GM12874 (cell line): Measurements from ENCODE around the gene CREB5.

Experiments used
- CTCF ChIP-seq: IDR thresholded peaks from 2 replicates; pipeline ENCODE4 v1.5.1; 2011; ENCODE audit warnings: low read depth, mild to moderate bottlenecking, control low read depth, low read length, moderate library complexity; ENCODE audit not compliant: insufficient read depth

Gene CREB5

GRCh38 chr7:28718545-28718944 lies 306.2 kb downstream of the CREB5 start:
- no peak for TF ChIP-seq CTCF

DNA sequence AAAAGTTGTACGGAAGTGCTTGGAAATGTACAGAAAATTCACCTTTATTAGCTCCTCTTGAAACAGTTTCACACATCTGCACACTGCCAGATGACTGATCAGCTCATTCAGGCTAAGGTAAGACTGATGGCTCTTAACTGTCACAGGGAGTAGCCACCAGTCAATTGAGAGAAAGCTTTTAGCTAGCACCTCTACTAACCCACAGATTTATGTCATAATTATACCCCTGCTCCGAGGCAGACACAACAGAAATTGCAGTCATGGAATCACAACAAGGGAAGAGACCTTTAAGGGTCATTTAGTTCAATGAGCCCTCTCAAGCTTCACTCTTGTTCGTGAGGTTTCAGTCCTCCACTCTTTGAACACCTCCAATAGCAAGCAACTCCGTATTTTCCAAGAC lies 310.4 kb downstream of the CREB5 start:
- no peak for TF ChIP-seq CTCF

- TF ChIP-seq CTCF, result no peak
Measured at GRCh38 chr7:28723336-28723735, 311.0 kb downstream of the CREB5 start.

- no peak for TF ChIP-seq CTCF
Measured at GRCh38 chr7:28724563-28724962, 312.2 kb downstream of the CREB5 start.

DNA sequence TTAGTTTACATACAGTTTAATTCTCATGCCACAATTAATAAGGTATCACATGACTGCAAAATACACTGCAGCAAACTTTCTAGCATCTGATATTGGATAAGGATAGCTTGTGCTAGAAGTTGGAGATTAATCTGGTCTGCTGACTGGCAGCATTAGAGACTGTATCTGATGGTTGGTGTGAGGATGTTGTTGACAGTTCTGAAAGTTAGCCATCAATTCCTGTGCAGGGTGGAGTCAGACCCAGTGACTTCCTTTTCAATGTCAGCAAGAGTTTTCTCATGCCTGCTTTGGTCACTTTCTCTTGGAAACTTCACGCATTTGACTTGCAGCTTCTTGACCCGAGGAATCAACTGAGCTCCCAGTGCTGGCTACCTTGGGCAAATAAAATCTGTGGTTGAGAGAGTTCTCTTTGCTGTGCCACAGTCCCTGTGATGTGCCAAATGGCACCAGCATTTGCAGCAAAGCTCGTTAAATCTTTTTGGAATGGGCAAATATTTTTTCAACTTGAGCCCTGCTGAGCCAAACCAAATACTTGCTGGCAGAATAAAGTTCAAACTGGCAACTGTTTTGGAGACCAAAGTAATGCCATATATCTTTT lies 312.8 kb downstream of the CREB5 start:
- TF ChIP-seq CTCF, result no peak

- TF ChIP-seq CTCF, result no peak
Measured at GRCh38 chr7:28725911-28726310, 313.6 kb downstream of the CREB5 start.

DNA sequence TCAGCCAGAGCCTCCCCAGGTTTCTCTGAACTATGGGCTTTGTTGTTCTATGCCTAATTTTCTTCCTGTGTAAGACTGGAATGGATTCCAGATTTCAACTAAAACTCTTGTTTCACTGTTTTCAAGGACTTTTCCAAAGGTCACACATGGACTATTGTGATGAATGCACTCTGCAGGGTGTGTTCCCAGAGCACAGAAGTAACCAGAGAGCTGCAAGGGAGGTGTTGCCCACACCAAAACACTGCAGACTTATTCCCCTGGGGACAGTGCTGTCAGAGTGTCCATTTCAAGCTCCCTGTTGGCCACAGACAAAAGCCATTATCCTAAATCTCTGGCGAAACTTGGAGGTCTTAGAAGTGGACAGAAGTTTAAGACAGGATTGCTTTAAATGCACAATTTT lies 314.2 kb downstream of the CREB5 start:
- TF ChIP-seq CTCF, result no peak
